ENCODE measurements around the gene GALNTL6. TPM values are rescaled to one million over a fixed set of nuclear protein-coding genes. Genes with fewer than 3 reads are reported as not detected.

Gene GALNTL6
- total and polyA plus RNA-seq, 8 donors = 0.13 to 0.41 (median 0.21) TPM; not detected in 4

DNA sequence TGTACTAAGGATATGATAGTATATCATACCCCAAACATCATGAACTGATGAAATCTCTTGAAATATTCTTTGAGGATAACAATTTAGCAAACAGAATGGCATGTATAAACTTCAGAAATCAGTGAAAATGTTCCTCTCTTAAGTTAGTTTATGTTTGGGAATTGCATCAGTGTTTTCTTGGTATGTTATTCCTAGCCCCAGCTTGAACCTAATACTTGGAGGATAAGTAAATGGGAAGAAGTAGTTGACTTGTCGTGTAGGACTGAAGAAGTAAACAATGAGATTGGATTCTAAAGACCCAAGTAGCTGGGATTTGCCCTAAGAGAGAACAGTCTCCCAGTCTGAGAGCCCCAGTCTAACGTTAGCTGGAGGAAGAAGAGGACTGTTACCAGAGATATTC is 355.7 kb downstream of the GALNTL6 start:
- TF ChIP-seq, protein P1, sequence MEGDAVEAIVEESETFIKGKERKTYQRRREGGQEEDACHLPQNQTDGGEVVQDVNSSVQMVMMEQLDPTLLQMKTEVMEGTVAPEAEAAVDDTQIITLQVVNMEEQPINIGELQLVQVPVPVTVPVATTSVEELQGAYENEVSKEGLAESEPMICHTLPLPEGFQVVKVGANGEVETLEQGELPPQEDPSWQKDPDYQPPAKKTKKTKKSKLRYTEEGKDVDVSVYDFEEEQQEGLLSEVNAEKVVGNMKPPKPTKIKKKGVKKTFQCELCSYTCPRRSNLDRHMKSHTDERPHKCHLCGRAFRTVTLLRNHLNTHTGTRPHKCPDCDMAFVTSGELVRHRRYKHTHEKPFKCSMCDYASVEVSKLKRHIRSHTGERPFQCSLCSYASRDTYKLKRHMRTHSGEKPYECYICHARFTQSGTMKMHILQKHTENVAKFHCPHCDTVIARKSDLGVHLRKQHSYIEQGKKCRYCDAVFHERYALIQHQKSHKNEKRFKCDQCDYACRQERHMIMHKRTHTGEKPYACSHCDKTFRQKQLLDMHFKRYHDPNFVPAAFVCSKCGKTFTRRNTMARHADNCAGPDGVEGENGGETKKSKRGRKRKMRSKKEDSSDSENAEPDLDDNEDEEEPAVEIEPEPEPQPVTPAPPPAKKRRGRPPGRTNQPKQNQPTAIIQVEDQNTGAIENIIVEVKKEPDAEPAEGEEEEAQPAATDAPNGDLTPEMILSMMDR (IDR thresholded peaks at IDR 0.05) = no peak
- Histone ChIP-seq H3K27ac (no peak overlapping the region), H3K36me3 (no peaks in the 10 kb centered on the region), H3K27me3 (no peaks in the 10 kb centered on the region), H3K4me1 (no peaks in the 10 kb centered on the region), H3K9me3 (peaks cover 0 to 4% (median 0%) of the 10 kb centered on the region in 4 donors), H3K4me3 (no peak overlapping the region)
- intact Hi-C loops (cut with DNase I) = no loop called here
- ATAC-seq (no peak), DNase-seq (no peak), FAIRE-seq (no peak)
- WGBS, 2 donors = 53 to 62% methylated on average over 2 of the region's 2 CpGs

GRCh38 chr4:172169871-172170270 is 356.7 kb downstream of the GALNTL6 start:
- ATAC-seq (no peak), FAIRE-seq (no peak)
- H3K4me3 ChIP-seq = no peak overlapping the region

DNA sequence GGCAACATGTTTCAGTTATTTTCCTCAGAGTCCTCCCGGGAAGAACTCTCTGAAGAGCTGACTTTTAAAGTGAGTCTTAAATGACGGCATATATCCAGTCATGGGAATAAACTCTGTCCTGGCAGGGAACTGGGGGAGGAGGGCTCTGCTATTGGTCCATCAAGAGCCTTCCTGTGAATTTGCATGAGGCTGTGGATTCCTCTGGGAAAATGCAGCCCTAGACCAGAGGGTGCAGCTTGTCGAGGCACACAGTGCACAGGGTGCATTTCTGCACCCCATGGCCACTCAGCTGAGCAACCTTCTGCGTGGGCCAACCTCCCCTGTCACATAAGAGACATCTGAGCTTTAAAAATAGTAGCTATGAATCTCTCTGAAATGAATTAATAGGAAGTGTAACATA is 360.0 kb downstream of the GALNTL6 start:
- ATAC-seq = no peak
- FAIRE-seq = no peak
- whole genome bisulfite sequencing, 2 donors = 55 to 66% methylated on average over 4 of the region's 4 CpGs
- Histone ChIP-seq H3K36me3 (no peaks in the 10 kb centered on the region), H3K27ac (no peak overlapping the region), H3K9me3 (no peaks in the 10 kb centered on the region), H3K4me3 (no peak overlapping the region), H3K4me1 (no peaks in the 10 kb centered on the region), H3K27me3 (no peaks in the 10 kb centered on the region)
- TF ChIP-seq, protein P1 (IDR thresholded peaks at IDR 0.05) = no peak
- intact Hi-C loops (cut with DNase I) = no loop called here
- no peak for DNase-seq

More at GRCh38 chr4:172169871-172170270, 356.7 kb downstream of the GALNTL6 start:
- no peaks in the 10 kb centered on the region for H3K36me3 ChIP-seq
- WGBS, 2 donors = 41 to 64% methylated on average over 1 of the region's 1 CpG
- H3K9me3 ChIP-seq = no peaks in the 10 kb centered on the region
- DNase-seq = no peak
- H3K27me3 ChIP-seq = no peaks in the 10 kb centered on the region
- TF ChIP-seq, protein P1 (IDR thresholded peaks at IDR 0.05) = no peak
- no peaks in the 10 kb centered on the region for H3K4me1 ChIP-seq
- intact Hi-C loops (cut with DNase I) = no loop called here
- no peak overlapping the region for H3K27ac ChIP-seq

DNA sequence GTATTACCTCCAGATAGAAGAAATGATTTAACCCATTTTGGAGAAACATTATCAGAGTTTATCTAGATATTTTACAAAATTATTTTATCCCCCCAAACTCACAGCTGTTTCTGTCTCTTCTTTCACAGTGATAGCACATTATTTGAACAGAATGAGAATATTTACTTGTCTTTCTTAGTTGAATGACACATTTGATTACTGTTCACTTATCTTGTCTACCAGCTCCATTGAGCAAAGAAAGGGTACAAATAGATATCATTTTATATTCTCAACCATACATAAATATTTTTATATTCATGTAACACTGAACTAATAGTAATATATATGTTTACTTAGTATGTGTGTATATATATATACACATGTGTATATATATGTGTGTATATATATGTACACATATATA is 364.2 kb downstream of the GALNTL6 start:
- no peak for DNase-seq

DNA sequence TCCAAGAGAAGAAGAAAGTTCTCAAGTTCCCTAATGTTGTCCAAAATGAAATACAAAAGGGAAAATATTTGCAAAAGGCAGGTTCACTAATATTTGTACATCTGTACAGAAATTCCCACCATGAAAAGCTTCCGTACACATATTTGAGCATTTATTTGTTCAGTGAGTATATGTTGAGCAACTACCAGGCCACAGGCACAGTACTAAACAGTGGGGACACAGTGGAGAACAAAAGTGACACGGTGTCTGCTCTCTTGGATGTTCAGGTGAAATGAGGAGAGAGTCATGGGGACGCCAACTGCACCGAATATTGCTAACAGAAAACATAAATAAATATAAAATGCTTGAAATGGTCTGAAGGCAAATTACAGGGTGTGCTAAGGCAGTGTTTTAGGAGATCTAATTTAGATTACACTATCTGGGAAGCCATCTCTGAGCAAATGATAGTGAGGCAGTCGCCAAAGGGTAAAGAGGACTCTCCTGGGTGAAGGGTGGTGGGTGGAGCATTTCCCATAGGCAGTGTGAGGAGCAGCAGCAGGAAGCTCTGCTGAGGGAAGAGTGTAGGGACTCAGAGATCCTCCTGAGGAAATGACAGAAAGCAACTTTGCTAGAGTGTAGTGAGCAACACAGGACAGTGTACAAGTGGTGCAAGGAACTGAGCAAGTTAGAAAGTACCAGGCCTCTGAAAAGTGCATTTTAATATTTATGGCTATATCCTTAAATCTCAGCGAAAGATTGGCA is 375.2 kb downstream of the GALNTL6 start:
- Histone ChIP-seq H3K27ac (no peak overlapping the region), H3K4me1 (no peaks in the 10 kb centered on the region), H3K36me3 (no peaks in the 10 kb centered on the region), H3K9me3 (no peaks in the 10 kb centered on the region), H3K4me3 (no peak overlapping the region), H3K27me3 (no peaks in the 10 kb centered on the region)
- WGBS, 2 donors = 62 to 70% methylated on average over 6 of the region's 6 CpGs
- no peak for FAIRE-seq
- TF ChIP-seq, protein P1 (IDR thresholded peaks at IDR 0.05) = no peak
- DNase-seq = no peak
- ATAC-seq = no peak
- intact Hi-C loops (cut with DNase I) = no loop called here

More for the DNA sequence above, 364.2 kb downstream of the GALNTL6 start:
- Histone ChIP-seq H3K36me3 (no peaks in the 10 kb centered on the region), H3K4me1 (no peaks in the 10 kb centered on the region), H3K4me3 (no peak overlapping the region), H3K27me3 (no peaks in the 10 kb centered on the region), H3K27ac (no peak overlapping the region), H3K9me3 (no peaks in the 10 kb centered on the region)
- ATAC-seq (no peak), FAIRE-seq (no peak)
- TF ChIP-seq, protein P1 (IDR thresholded peaks at IDR 0.05) = no peak
- intact Hi-C loops (cut with DNase I) = no loop called here

Measured in pancreas (tissue), 10 donors.